ENCODE measurements around the gene SLC35B2. TPM values are rescaled to one million over a fixed set of nuclear protein-coding genes. Genes with fewer than 3 reads are reported as not detected.

SLC35B2 gene
- total RNA-seq, 1 donor: 94.1 TPM

- peak; percentile 82 for DNase-seq (ENCODE audit: insufficient read length, low spot score, missing footprints)
- H3K79me2 ChIP-seq (ENCODE audit: insufficient read depth, low read length): peaks cover 58% of the 10 kb centered on the region
- no peak for TF ChIP-seq CTCF (IDR thresholded peaks at IDR 0.05; ENCODE audit: extremely low read depth, low read depth, low read length)
- no peak overlapping the region for H3K27ac ChIP-seq (ENCODE audit: low read depth, low read length)
- no peaks in the 10 kb centered on the region for H3K9me3 ChIP-seq (ENCODE audit: low read depth, low read length)
- H4K20me1 ChIP-seq (ENCODE audit: insufficient read depth, low read length): peaks cover 58% of the 10 kb centered on the region
- H3K4me3 ChIP-seq (ENCODE audit: insufficient read depth, low read length): peak overlapping the region; percentile 97
- H3K36me3 ChIP-seq (ENCODE audit: insufficient read depth, low read length): peaks cover 63% of the 10 kb centered on the region
- peak overlapping the region; percentile 96 for H3K4me2 ChIP-seq (ENCODE audit: insufficient read depth, low read length)
- no peak overlapping the region for H2AFZ ChIP-seq (ENCODE audit: low read length)
- peaks cover 17% of the 10 kb centered on the region for H3K4me1 ChIP-seq (ENCODE audit: insufficient read depth, low read length)
- H3K27me3 ChIP-seq (ENCODE audit: insufficient read depth, low read length): no peaks in the 10 kb centered on the region
These were observed 2.1 kb downstream of the SLC35B2 start for GRCh38 chr6:44255105-44255808.

GRCh38 chr6:44254191-44255104, 2.9 kb downstream of the SLC35B2 start:
- DNase-seq (ENCODE audit: insufficient read length, low spot score, missing footprints): peak; percentile 85
- peaks cover 63% of the 10 kb centered on the region for H3K36me3 ChIP-seq (ENCODE audit: insufficient read depth, low read length)

GRCh38 chr6:44253307-44254101, 3.8 kb downstream of the SLC35B2 start:
- peak; percentile 48 for TF ChIP-seq CTCF (IDR thresholded peaks at IDR 0.05; ENCODE audit: extremely low read depth, low read depth, low read length)
- Histone ChIP-seq H3K27me3 (ENCODE audit: insufficient read depth, low read length) (no peaks in the 10 kb centered on the region), H3K79me2 (ENCODE audit: insufficient read depth, low read length) (peaks cover 75% of the 10 kb centered on the region), H3K9me3 (ENCODE audit: low read depth, low read length) (no peaks in the 10 kb centered on the region), H3K36me3 (ENCODE audit: insufficient read depth, low read length) (peaks cover 73% of the 10 kb centered on the region), H4K20me1 (ENCODE audit: insufficient read depth, low read length) (peaks cover 75% of the 10 kb centered on the region), H3K4me2 (ENCODE audit: insufficient read depth, low read length) (no peak overlapping the region), H3K4me3 (ENCODE audit: insufficient read depth, low read length) (no peak overlapping the region), H3K4me1 (ENCODE audit: insufficient read depth, low read length) (peaks cover 32% of the 10 kb centered on the region), H2AFZ (ENCODE audit: low read length) (no peak overlapping the region), H3K27ac (ENCODE audit: low read depth, low read length) (no peak overlapping the region)
- peak; percentile 36 for DNase-seq (ENCODE audit: insufficient read length, low spot score, missing footprints)

More at GRCh38 chr6:44254191-44255104, 2.9 kb downstream of the SLC35B2 start:
- Histone ChIP-seq H3K4me1 (ENCODE audit: insufficient read depth, low read length) (peaks cover 23% of the 10 kb centered on the region), H3K27me3 (ENCODE audit: insufficient read depth, low read length) (no peaks in the 10 kb centered on the region), H3K4me3 (ENCODE audit: insufficient read depth, low read length) (no peak overlapping the region), H4K20me1 (ENCODE audit: insufficient read depth, low read length) (peaks cover 66% of the 10 kb centered on the region), H3K27ac (ENCODE audit: low read depth, low read length) (no peak overlapping the region), H3K4me2 (ENCODE audit: insufficient read depth, low read length) (no peak overlapping the region), H3K9me3 (ENCODE audit: low read depth, low read length) (no peaks in the 10 kb centered on the region), H3K79me2 (ENCODE audit: insufficient read depth, low read length) (peaks cover 66% of the 10 kb centered on the region), H2AFZ (ENCODE audit: low read length) (no peak overlapping the region)
- TF ChIP-seq CTCF (IDR thresholded peaks at IDR 0.05; ENCODE audit: extremely low read depth, low read depth, low read length): no peak

Measured in osteoblast (primary cell).